Testis (tissue), 2 donors: ENCODE measurements around the gene RILP.

ENCODE experiments used
- POLR2A ChIP-seq: fragments of 450-650 bp; IDR thresholded peaks from one replicate; pipeline ENCODE4 v1.6.1; 2017; ENCODE audit warnings: antibody characterized with exemption, mild to moderate bottlenecking, moderate library complexity
- TF ChIP-seq, protein P1 (sequence below), 3 experiments: fragments of 450-650 bp in 2 of 3; fragments of 200-600 bp in 1 of 3; sonication (generic) in 1 of 3; IDR thresholded peaks; one replicate each; pipeline ENCODE4 v1.5.1; 2016 to 2019; ENCODE audit warnings: antibody characterized with exemption in 3 of 3, mild to moderate bottlenecking in 2 of 3, moderate library complexity in 1 of 3

- TF ChIP-seq, protein P1, sequence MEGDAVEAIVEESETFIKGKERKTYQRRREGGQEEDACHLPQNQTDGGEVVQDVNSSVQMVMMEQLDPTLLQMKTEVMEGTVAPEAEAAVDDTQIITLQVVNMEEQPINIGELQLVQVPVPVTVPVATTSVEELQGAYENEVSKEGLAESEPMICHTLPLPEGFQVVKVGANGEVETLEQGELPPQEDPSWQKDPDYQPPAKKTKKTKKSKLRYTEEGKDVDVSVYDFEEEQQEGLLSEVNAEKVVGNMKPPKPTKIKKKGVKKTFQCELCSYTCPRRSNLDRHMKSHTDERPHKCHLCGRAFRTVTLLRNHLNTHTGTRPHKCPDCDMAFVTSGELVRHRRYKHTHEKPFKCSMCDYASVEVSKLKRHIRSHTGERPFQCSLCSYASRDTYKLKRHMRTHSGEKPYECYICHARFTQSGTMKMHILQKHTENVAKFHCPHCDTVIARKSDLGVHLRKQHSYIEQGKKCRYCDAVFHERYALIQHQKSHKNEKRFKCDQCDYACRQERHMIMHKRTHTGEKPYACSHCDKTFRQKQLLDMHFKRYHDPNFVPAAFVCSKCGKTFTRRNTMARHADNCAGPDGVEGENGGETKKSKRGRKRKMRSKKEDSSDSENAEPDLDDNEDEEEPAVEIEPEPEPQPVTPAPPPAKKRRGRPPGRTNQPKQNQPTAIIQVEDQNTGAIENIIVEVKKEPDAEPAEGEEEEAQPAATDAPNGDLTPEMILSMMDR (IDR thresholded peaks at IDR 0.05): no peak
- TF ChIP-seq POLR2A: no peak
Observed at GRCh38 chr17:1597861-1598342, 51.8 kb downstream of the RILP start.
